K562 (cell line): ENCODE measurements around the gene VTCN1. TPM values are rescaled to one million over a fixed set of nuclear protein-coding genes. Genes with fewer than 3 reads are reported as not detected.

Source experiments
- ATAC-seq: fragments of 200-7000 bp; cut with Tn5 transposase; 3 replicates; pipeline ENCODE4 v1.9.1; 2020; ENCODE audit warnings: moderate library complexity
- BruUV-seq: library from RNA; stranded (reverse); fragments of 400-500 nt; replicated peaks from 2 replicates; lab custom pipeline; 2021; lab: Mats Ljungman, UMichigan
- CTCF ChIA-PET: fragments of 300-600 bp; formaldehyde crosslinking; extraction: SDS; loops from one replicate; lab custom pipeline; 2021; ENCODE audit warnings: low intra/inter-chr PET ratio; lab: Yijun Ruan, JAX
- POLR2A ChIA-PET: fragments of 300-600, 350-650 bp; sonication (Branson Sonifier 250); formaldehyde crosslinking; extraction: SDS; loops from one replicate; lab custom pipeline; 2021; ENCODE audit warnings: antibody characterized with exemption, inconsistent platforms; lab: Yijun Ruan, JAX
- DNase-seq, 4 experiments: peaks; one replicate each; pipeline versions ENCODE4 v3.0.0 to v3.0.0-alpha.2; 2011 to 2018; ENCODE audit warnings: low spot score in 3 of 4, mixed read lengths in 3 of 4; ENCODE audit errors: extremely low read depth in 1 of 4
- FAIRE-seq: peaks from 2 replicates; lab custom pipeline; 2011; peaks lifted over from hg19 to GRCh38; lab: Jason Lieb, UNC
- H2AFZ ChIP-seq: 2 replicates; pipeline ENCODE4 v1.6.0; 2011; ENCODE audit warnings: low read depth, low read length, control low read depth, inconsistent platforms
- H3K27ac ChIP-seq: fragments of 200-600 bp; 3 replicates; pipeline ENCODE4 v1.8.0; 2011; ENCODE audit warnings: low read depth, mild to moderate bottlenecking, control low read depth, inconsistent platforms, low read length, moderate library complexity, mixed read lengths; ENCODE audit errors: extremely low read depth
- H3K27me3 ChIP-seq, 2 experiments: fragments of 300-600 bp in 1 of 2; 2 replicates in 1 of 2; 3 replicates in 1 of 2; pipeline versions ENCODE4 v1.6.0 to v1.8.0; 2011; ENCODE audit warnings: inconsistent platforms in 2 of 2, low read length in 2 of 2, mild to moderate bottlenecking in 1 of 2, mixed read lengths in 1 of 2, moderate library complexity in 1 of 2; ENCODE audit not compliant: control insufficient read depth in 2 of 2, insufficient read depth in 2 of 2
- H3K36me3 ChIP-seq: fragments of 300-600 bp; 3 replicates; pipeline ENCODE4 v1.8.0; 2011; ENCODE audit warnings: mild to moderate bottlenecking, low read length, inconsistent platforms; ENCODE audit not compliant: control insufficient read depth, insufficient read depth
- H3K4me1 ChIP-seq, 2 experiments: fragments of 200-600 bp in 1 of 2; replicated peaks in 1 of 2; 2 replicates in 1 of 2; 3 replicates in 1 of 2; pipeline versions ENCODE4 v1.5.1 to v1.8.0; 2011; ENCODE audit warnings: inconsistent platforms in 2 of 2, low read length in 2 of 2, mild to moderate bottlenecking in 1 of 2, mixed read lengths in 1 of 2, moderate library complexity in 1 of 2; ENCODE audit not compliant: control insufficient read depth in 2 of 2, insufficient read depth in 2 of 2
- H3K4me2 ChIP-seq: 2 replicates; pipeline ENCODE4 v1.6.1; 2011; ENCODE audit warnings: low read length, control low read depth, inconsistent platforms, mixed read lengths; ENCODE audit not compliant: insufficient read depth
- H3K4me3 ChIP-seq: fragments of 200-600 bp; sonication (generic), shearing (Covaris generic); 2 replicates; pipeline ENCODE4 v1.5.1; 2016; ENCODE audit warnings: control low read depth, inconsistent platforms
- H3K79me2 ChIP-seq: fragments of 200-600 bp; 3 replicates; pipeline ENCODE4 v1.8.0; 2011; ENCODE audit warnings: low read length, inconsistent platforms; ENCODE audit not compliant: control insufficient read depth, insufficient read depth
- H3K9ac ChIP-seq, 2 experiments: 2 replicates each; pipeline versions ENCODE4 v1.6.0 to v1.6.1; 2011; ENCODE audit warnings: low read depth in 2 of 2, low read length in 2 of 2, control low read depth in 1 of 2, inconsistent platforms in 1 of 2, mild to moderate bottlenecking in 1 of 2, mixed read lengths in 1 of 2; ENCODE audit not compliant: insufficient read depth in 1 of 2
- H3K9me1 ChIP-seq: one replicate; pipeline ENCODE4 v1.6.0; 2011; ENCODE audit warnings: inconsistent platforms, mild to moderate bottlenecking, low read length, moderate library complexity; ENCODE audit not compliant: control insufficient read depth, insufficient read depth
- H3K9me3 ChIP-seq: replicated peaks from 2 replicates; pipeline ENCODE4 v1.5.1; 2011; ENCODE audit warnings: low read depth, low read length, inconsistent platforms; ENCODE audit not compliant: control insufficient read depth, insufficient read depth
- H4K20me1 ChIP-seq: replicated peaks from 2 replicates; pipeline ENCODE4 v1.6.1; 2011; ENCODE audit warnings: low read length, inconsistent platforms, mixed read lengths; ENCODE audit not compliant: control insufficient read depth, insufficient read depth
- GATAD2B ChIP-seq: fragments of 450-650 bp; IDR thresholded peaks from 2 replicates; pipeline ENCODE4 v1.6.1; 2017; ENCODE audit warnings: mild to moderate bottlenecking, borderline replicate concordance
- RBBP5 ChIP-seq: fragments of 200-600 bp; sonication (generic); IDR thresholded peaks from 2 replicates; pipeline ENCODE4 v1.6.1; 2012; ENCODE audit warnings: borderline replicate concordance, mild to moderate bottlenecking, low read length, control low read depth, inconsistent platforms; ENCODE audit not compliant: insufficient read depth, poor library complexity, severe bottlenecking
- RBM14 ChIP-seq: fragments of 200-400 bp; formaldehyde crosslinking; IDR thresholded peaks from 2 replicates; pipeline ENCODE4 v1.6.1; 2018; ENCODE audit warnings: low read depth, mild to moderate bottlenecking, low read length, moderate library complexity, borderline replicate concordance; ENCODE audit not compliant: insufficient read depth
- RBM39 ChIP-seq: fragments of 200-400 bp; formaldehyde crosslinking; optimal IDR thresholded peaks from 2 replicates; pipeline ENCODE3; 2018; ENCODE audit warnings: low read depth, low read length
- SREBF2 ChIP-seq: sonication (generic); formaldehyde crosslinking; IDR thresholded peaks from 2 replicates; pipeline ENCODE4 v1.4.0; 2020; ENCODE audit warnings: mild to moderate bottlenecking, missing genetic modification reagents
- TBP ChIP-seq: optimal IDR thresholded peaks from 2 replicates; pipeline ENCODE3; 2011; ENCODE audit warnings: low read depth, low read length, improper control_type of control experiment
- ZNF507 ChIP-seq: conservative IDR thresholded peaks from 2 replicates; pipeline ENCODE4 v1.6.1; 2017; ENCODE audit warnings: missing genetic modification characterization, missing compliant biosample characterization
- ZNF584 ChIP-seq: fragments of 200-800 bp; sonication (Bioruptor generic); IDR thresholded peaks from 2 replicates; pipeline ENCODE4 v1.6.1; 2016; ENCODE audit warnings: low read depth, mild to moderate bottlenecking, missing genetic modification characterization, missing compliant biosample characterization
- WGBS: fragments of 100-300 bp; shearing (Covaris generic); methylation state at CpG from one replicate; pipeline ENCODE4 v1.1.6; 2016; ENCODE audit warnings: low coverage, mixed read lengths; ENCODE audit not compliant: insufficient coverage; ENCODE audit errors: missing lambda C conversion rate; 5-methylcytosine and 5-hydroxymethylcytosine counted together
- in situ Hi-C: fragments of 300-500 bp; cut with MboI; formaldehyde crosslinking; loops from 4 replicates; pipeline ENCODE4 v1.15.0; 2018; ENCODE audit warnings: inconsistent platforms, mixed read lengths
- intact Hi-C: fragments of 100-400 bp; cut with micrococcal nuclease; formaldehyde crosslinking; loops from 2 replicates; pipeline ENCODE4 v1.14.2; 2022
- polyA plus RNA-seq, 8 experiments: library from polyadenylated mRNA; depleted of rRNA in 4 of 8; stranded (reverse) in 5 of 8; unstranded in 3 of 8; fragments of >200 nt; fragmentation: Nextera tagmentation in 2 of 8; fragmentation: Illumina TruSeq in 1 of 8; extraction: Ambion mirVana in 2 of 8; extraction: Trizol in 1 of 8; gene quantifications; 2 replicates each; pipeline versions ENCODE4 v1.2.1 to v1.2.3, GENCODE V29; 2011 to 2014; ENCODE audit warnings: inconsistent platforms in 1 of 8, missing spikeins in 1 of 8
- total RNA-seq, 7 experiments: library from RNA; depleted of rRNA in 6 of 7; stranded (reverse); fragments of >200 nt in 6 of 7; fragmentation: Illumina TruSeq in 2 of 7; extraction: Trizol in 2 of 7; gene quantifications; 2 replicates each; pipeline versions ENCODE4 v1.2.1 to v1.2.3, GENCODE V29; 2011 to 2021; ENCODE audit warnings: low replicate concordance in 1 of 7

The VTCN1 gene
- total and polyA plus RNA-seq, 9 of the 15 experiments (the other 6 are each of a cell fraction or from before 2014, with no cell fraction given) = not detected

DNA sequence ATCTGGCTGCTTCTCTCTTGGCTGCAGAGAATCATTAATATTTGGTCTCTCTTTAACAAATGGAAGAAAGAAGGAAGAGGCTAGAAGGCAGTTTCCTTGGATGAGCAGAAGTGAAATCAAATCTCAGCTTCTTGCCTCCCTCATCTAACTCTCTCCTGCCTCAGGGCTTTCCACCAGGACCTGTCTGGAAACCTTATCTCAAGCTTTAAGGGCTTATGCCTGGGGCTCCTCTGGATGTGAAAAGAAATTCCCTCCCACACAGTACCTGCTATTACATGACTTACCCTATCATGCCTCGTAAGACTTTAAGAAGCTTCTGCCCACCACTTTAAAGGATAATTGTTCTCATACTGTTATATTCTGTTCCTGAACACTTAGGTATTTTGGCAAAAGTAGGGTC lies 8.9 kb downstream of the VTCN1 start:
- H3K9ac ChIP-seq = no peak overlapping the region
- ATAC-seq (no peak), FAIRE-seq (no peak), DNase-seq (no peak)
- in situ Hi-C loops = no loop called here
- H3K27me3 ChIP-seq = peaks cover 8 to 14% of the 10 kb centered on the region in 2 experiments; a peak in 3 of 5 replicates
- ChIA-PET CTCF (no interaction called here), POLR2A (interaction anchor here (0.6 to 1.8 kb wide), 4 partner anchors 8 to 1052 kb away, joined by 3 to 6 read pairs (median 4); no protein-coding TSS in a partner anchor)
- no peaks in the 10 kb centered on the region for H4K20me1 ChIP-seq
- no TSS peak for BruUV-seq
- intact Hi-C loops = no loop called here
- no peak for TF ChIP-seq GATAD2B
- no peak for TF ChIP-seq TBP
- TF ChIP-seq ZNF507 (tag) = no peak
- no peak for TF ChIP-seq RBBP5
- TF ChIP-seq RBM39 = no peak
- no peak for TF ChIP-seq SREBF2 (CRISPR knock-in tag)
- TF ChIP-seq RBM14 = no peak
- no peak for TF ChIP-seq ZNF584 (CRISPR knock-in tag)
- no peak overlapping the region for H2AFZ ChIP-seq
- no peaks in the 10 kb centered on the region for H3K9me1 ChIP-seq
- WGBS = 0% methylated on average over 1 of the region's 1 CpG
- H3K27ac ChIP-seq = no peak overlapping the region
- H3K79me2 ChIP-seq = no peaks in the 10 kb centered on the region
- H3K9me3 ChIP-seq = no peaks in the 10 kb centered on the region
- H3K4me3 ChIP-seq = no peak overlapping the region
- H3K4me1 ChIP-seq = no peaks in the 10 kb centered on the region
- H3K4me2 ChIP-seq = no peak overlapping the region
- no peaks in the 10 kb centered on the region for H3K36me3 ChIP-seq
